NB4 (cell line): ENCODE results near the gene CCM2L.

ENCODE experiments used
- CTCF ChIP-seq: IDR thresholded peaks from one replicate; pipeline ENCODE4 v1.5.1; 2012; ENCODE audit warnings: low read depth, low read length
- POLR2A ChIP-seq: IDR thresholded peaks from 2 replicates; pipeline ENCODE4 v1.6.1; 2011; ENCODE audit warnings: mild to moderate bottlenecking; ENCODE audit not compliant: insufficient read length; ENCODE audit errors: extremely low read depth
- TF ChIP-seq, protein P1 (sequence below): IDR thresholded peaks from 2 replicates; pipeline ENCODE4 v1.6.1; 2011; ENCODE audit warnings: low read depth, low read length

GRCh38 chr20:32059189-32059588 lies 49.0 kb downstream of the CCM2L start:
- TF ChIP-seq CTCF = no peak
- TF ChIP-seq POLR2A = no peak
- TF ChIP-seq, protein P1, sequence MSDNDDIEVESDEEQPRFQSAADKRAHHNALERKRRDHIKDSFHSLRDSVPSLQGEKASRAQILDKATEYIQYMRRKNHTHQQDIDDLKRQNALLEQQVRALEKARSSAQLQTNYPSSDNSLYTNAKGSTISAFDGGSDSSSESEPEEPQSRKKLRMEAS = no peak
